Measurements from ENCODE around the gene EIF3B.

DNA sequence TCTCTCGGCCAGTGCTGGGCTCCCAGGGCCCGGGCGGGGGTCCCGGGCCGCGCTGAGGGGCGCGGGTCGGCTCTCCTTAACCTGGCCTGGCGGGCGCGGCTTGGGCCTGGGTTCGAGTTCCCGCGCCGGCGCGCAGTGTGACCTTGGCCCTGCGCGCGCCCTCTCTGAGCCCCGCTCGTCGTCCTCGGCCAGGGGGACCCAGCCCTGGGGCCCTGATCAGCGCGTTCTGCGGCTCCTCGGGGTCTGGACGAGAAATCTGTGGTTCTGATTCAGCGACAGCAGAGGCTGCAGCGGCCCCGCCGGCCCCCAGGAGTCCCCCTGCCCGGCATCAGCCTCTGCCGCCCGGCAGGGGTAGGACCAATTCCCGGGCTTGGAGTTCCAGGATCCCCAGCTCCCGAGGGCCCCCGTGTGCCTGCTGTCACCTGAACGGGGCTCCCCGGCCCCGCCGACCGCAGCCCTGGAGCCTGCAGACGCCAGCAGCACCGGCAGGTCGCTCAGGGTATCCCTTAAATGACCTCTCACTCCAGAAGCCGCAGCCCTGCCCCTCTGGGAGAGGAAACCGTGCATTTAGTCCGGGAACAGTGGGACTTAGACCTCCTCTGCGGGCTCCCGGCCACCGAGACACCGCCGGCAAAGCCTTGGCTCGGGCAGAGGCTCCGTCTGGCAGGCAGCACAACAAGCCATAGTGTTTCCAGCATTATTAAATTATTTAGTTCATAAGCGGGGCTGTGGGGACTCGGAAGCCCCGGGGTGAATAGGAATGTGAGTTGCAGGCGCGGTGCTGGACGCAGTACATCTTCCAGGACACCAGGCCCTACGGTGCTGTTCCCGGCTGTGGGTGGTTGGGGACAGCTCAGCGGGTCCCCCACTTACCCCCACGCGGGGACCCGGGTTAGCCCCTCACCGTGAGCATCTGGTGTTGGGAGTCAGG lies 49.4 kb downstream of the EIF3B start:
- no peak for TF ChIP-seq CTCF (IDR thresholded peaks at IDR 0.05; ENCODE audit: insufficient read depth, low read depth, low read length)
- TF ChIP-seq EZH2 (IDR thresholded peaks at IDR 0.05; ENCODE audit: insufficient read depth, low read length), result no peak
